K562 (cell line): ENCODE data around the gene AIMP1. TPM values are rescaled to one million over a fixed set of nuclear protein-coding genes. Genes with fewer than 3 reads are reported as not detected.
A peak's percentile ranks its signal among the peaks of the same experiment; 100 is the strongest.

Experiments used
- ATAC-seq: fragments of 200-7000 bp; cut with Tn5 transposase; 3 replicates; pipeline ENCODE4 v1.9.1; 2020; ENCODE audit warnings: moderate library complexity
- BruUV-seq: library from RNA; stranded (reverse); fragments of 400-500 nt; replicated peaks from 2 replicates; lab custom pipeline; 2021; lab: Mats Ljungman, UMichigan
- CTCF ChIA-PET: fragments of 300-600 bp; formaldehyde crosslinking; extraction: SDS; loops from one replicate; lab custom pipeline; 2021; ENCODE audit warnings: low intra/inter-chr PET ratio; lab: Yijun Ruan, JAX
- POLR2A ChIA-PET: fragments of 300-600, 350-650 bp; sonication (Branson Sonifier 250); formaldehyde crosslinking; extraction: SDS; loops from one replicate; lab custom pipeline; 2021; ENCODE audit warnings: antibody characterized with exemption, inconsistent platforms; lab: Yijun Ruan, JAX
- DNase-seq, 4 experiments: peaks; one replicate each; pipeline versions ENCODE4 v3.0.0 to v3.0.0-alpha.2; 2011 to 2018; ENCODE audit warnings: low spot score in 3 of 4, mixed read lengths in 3 of 4; ENCODE audit errors: extremely low read depth in 1 of 4
- FAIRE-seq: peaks from 2 replicates; lab custom pipeline; 2011; peaks lifted over from hg19 to GRCh38; lab: Jason Lieb, UNC
- H2AFZ ChIP-seq: 2 replicates; pipeline ENCODE4 v1.6.0; 2011; ENCODE audit warnings: low read depth, low read length, control low read depth, inconsistent platforms
- H3K27ac ChIP-seq: fragments of 200-600 bp; 3 replicates; pipeline ENCODE4 v1.8.0; 2011; ENCODE audit warnings: low read depth, mild to moderate bottlenecking, control low read depth, inconsistent platforms, low read length, moderate library complexity, mixed read lengths; ENCODE audit errors: extremely low read depth
- H3K27me3 ChIP-seq, 2 experiments: fragments of 300-600 bp in 1 of 2; 2 replicates in 1 of 2; 3 replicates in 1 of 2; pipeline versions ENCODE4 v1.6.0 to v1.8.0; 2011; ENCODE audit warnings: inconsistent platforms in 2 of 2, low read length in 2 of 2, mild to moderate bottlenecking in 1 of 2, mixed read lengths in 1 of 2, moderate library complexity in 1 of 2; ENCODE audit not compliant: control insufficient read depth in 2 of 2, insufficient read depth in 2 of 2
- H3K36me3 ChIP-seq: fragments of 300-600 bp; 3 replicates; pipeline ENCODE4 v1.8.0; 2011; ENCODE audit warnings: mild to moderate bottlenecking, low read length, inconsistent platforms; ENCODE audit not compliant: control insufficient read depth, insufficient read depth
- H3K4me1 ChIP-seq, 2 experiments: fragments of 200-600 bp in 1 of 2; replicated peaks in 1 of 2; 2 replicates in 1 of 2; 3 replicates in 1 of 2; pipeline versions ENCODE4 v1.5.1 to v1.8.0; 2011; ENCODE audit warnings: inconsistent platforms in 2 of 2, low read length in 2 of 2, mild to moderate bottlenecking in 1 of 2, mixed read lengths in 1 of 2, moderate library complexity in 1 of 2; ENCODE audit not compliant: control insufficient read depth in 2 of 2, insufficient read depth in 2 of 2
- H3K4me2 ChIP-seq: 2 replicates; pipeline ENCODE4 v1.6.1; 2011; ENCODE audit warnings: low read length, control low read depth, inconsistent platforms, mixed read lengths; ENCODE audit not compliant: insufficient read depth
- H3K4me3 ChIP-seq: fragments of 200-600 bp; sonication (generic), shearing (Covaris generic); 2 replicates; pipeline ENCODE4 v1.5.1; 2016; ENCODE audit warnings: control low read depth, inconsistent platforms
- H3K79me2 ChIP-seq: fragments of 200-600 bp; 3 replicates; pipeline ENCODE4 v1.8.0; 2011; ENCODE audit warnings: low read length, inconsistent platforms; ENCODE audit not compliant: control insufficient read depth, insufficient read depth
- H3K9ac ChIP-seq, 2 experiments: 2 replicates each; pipeline versions ENCODE4 v1.6.0 to v1.6.1; 2011; ENCODE audit warnings: low read depth in 2 of 2, low read length in 2 of 2, control low read depth in 1 of 2, inconsistent platforms in 1 of 2, mild to moderate bottlenecking in 1 of 2, mixed read lengths in 1 of 2; ENCODE audit not compliant: insufficient read depth in 1 of 2
- H3K9me1 ChIP-seq: one replicate; pipeline ENCODE4 v1.6.0; 2011; ENCODE audit warnings: inconsistent platforms, mild to moderate bottlenecking, low read length, moderate library complexity; ENCODE audit not compliant: control insufficient read depth, insufficient read depth
- H3K9me3 ChIP-seq: replicated peaks from 2 replicates; pipeline ENCODE4 v1.5.1; 2011; ENCODE audit warnings: low read depth, low read length, inconsistent platforms; ENCODE audit not compliant: control insufficient read depth, insufficient read depth
- H4K20me1 ChIP-seq: replicated peaks from 2 replicates; pipeline ENCODE4 v1.6.1; 2011; ENCODE audit warnings: low read length, inconsistent platforms, mixed read lengths; ENCODE audit not compliant: control insufficient read depth, insufficient read depth
- ARNT ChIP-seq, 2 experiments: fragments of 450-650 bp; IDR thresholded peaks; 2 replicates each; pipeline ENCODE4 v1.6.1; 2016; ENCODE audit warnings: mild to moderate bottlenecking in 1 of 2
- C11orf30 ChIP-seq: fragments of 450-650 bp; IDR thresholded peaks from 2 replicates; pipeline ENCODE4 v1.6.1; 2016; ENCODE audit warnings: low read depth, mild to moderate bottlenecking
- CBFA2T3 ChIP-seq: fragments of 450-650 bp; IDR thresholded peaks from 2 replicates; pipeline ENCODE4 v1.6.1; 2017
- CBX5 ChIP-seq: IDR thresholded peaks from 2 replicates; pipeline ENCODE4 v1.6.1; 2014; ENCODE audit warnings: low read depth, borderline replicate concordance
- CHD4 ChIP-seq: fragments of 200-600 bp; sonication (generic); IDR thresholded peaks from 3 replicates; pipeline ENCODE4 v1.6.1; 2012; ENCODE audit warnings: low read depth, mild to moderate bottlenecking, mixed read lengths, low read length, inconsistent platforms; ENCODE audit not compliant: insufficient read depth, insufficient replicate concordance, poor library complexity, severe bottlenecking
- CXXC5 ChIP-seq: fragments of 250-450 bp; sonication (Bioruptor Pico); IDR thresholded peaks from 2 replicates; pipeline ENCODE4 v1.8.0; 2022; ENCODE audit warnings: inconsistent platforms, mild to moderate bottlenecking, moderate library complexity
- DMBX1 ChIP-seq: fragments of 250-450 bp; sonication (Bioruptor Pico); IDR thresholded peaks from 2 replicates; pipeline ENCODE4 v1.8.0; 2022; ENCODE audit warnings: inconsistent platforms, mild to moderate bottlenecking, moderate library complexity, borderline replicate concordance
- DNMT1 ChIP-seq: fragments of 450-650 bp; IDR thresholded peaks from 2 replicates; pipeline ENCODE4 v1.6.1; 2016; ENCODE audit warnings: antibody characterized with exemption, mild to moderate bottlenecking
- FOXJ2 ChIP-seq: fragments of 200-800 bp; sonication (Bioruptor generic); IDR thresholded peaks from 2 replicates; pipeline ENCODE4 v1.6.1; 2016; ENCODE audit warnings: missing genetic modification characterization, missing compliant biosample characterization
- GTF2A2 ChIP-seq: IDR thresholded peaks from 2 replicates; pipeline ENCODE4 v1.6.1; 2016; ENCODE audit warnings: mild to moderate bottlenecking, missing genetic modification characterization, missing compliant biosample characterization
- MTA2 ChIP-seq: fragments of 450-650 bp; IDR thresholded peaks from 2 replicates; pipeline ENCODE4 v1.6.1; 2016; ENCODE audit warnings: low read depth
- NFIC ChIP-seq: fragments of 450-650 bp; IDR thresholded peaks from 2 replicates; pipeline ENCODE4 v1.6.1; 2017; ENCODE audit warnings: mild to moderate bottlenecking, inconsistent platforms
- PHF20 ChIP-seq: fragments of 450-650 bp; IDR thresholded peaks from 2 replicates; pipeline ENCODE4 v1.6.1; 2018; ENCODE audit not compliant: partially characterized antibody
- PTTG1 ChIP-seq: fragments of 450-650 bp; IDR thresholded peaks from 2 replicates; pipeline ENCODE4 v1.6.1; 2016; ENCODE audit warnings: low read depth, mild to moderate bottlenecking, missing genetic modification characterization, missing compliant biosample characterization
- SMAD4 ChIP-seq: fragments of 250-450 bp; sonication (Bioruptor Pico); conservative IDR thresholded peaks from 2 replicates; pipeline ENCODE4 v1.8.0; 2021; ENCODE audit warnings: inconsistent platforms, mild to moderate bottlenecking, moderate library complexity
- TEAD2 ChIP-seq: fragments of 450-650 bp; IDR thresholded peaks from 2 replicates; pipeline ENCODE4 v1.6.1; 2016; ENCODE audit warnings: missing genetic modification characterization, control low read depth, missing compliant biosample characterization
- ZBTB26 ChIP-seq: fragments of 450-650 bp; formaldehyde crosslinking; IDR thresholded peaks from 2 replicates; pipeline ENCODE4 v1.4.0; 2022; ENCODE audit warnings: missing genetic modification characterization
- ZBTB34 ChIP-seq: fragments of 250-450 bp; sonication (Bioruptor Pico); IDR thresholded peaks from 2 replicates; pipeline ENCODE4 v1.8.0; 2021; ENCODE audit warnings: mild to moderate bottlenecking, moderate library complexity
- ZKSCAN3 ChIP-seq: fragments of 250-450 bp; sonication (Bioruptor Pico); IDR thresholded peaks from 2 replicates; pipeline ENCODE4 v1.4.0; 2020
- ZNF274 ChIP-seq: IDR thresholded peaks from 2 replicates; pipeline ENCODE4 v1.6.1; 2011; ENCODE audit warnings: low read depth, mild to moderate bottlenecking, low read length, moderate library complexity, borderline replicate concordance
- ZNF395 ChIP-seq: fragments of 200-800 bp; sonication (Bioruptor generic); IDR thresholded peaks from 2 replicates; pipeline ENCODE4 v1.6.1; 2017; ENCODE audit warnings: missing genetic modification characterization, missing compliant biosample characterization
- WGBS: fragments of 100-300 bp; shearing (Covaris generic); methylation state at CpG from one replicate; pipeline ENCODE4 v1.1.6; 2016; ENCODE audit warnings: low coverage, mixed read lengths; ENCODE audit not compliant: insufficient coverage; ENCODE audit errors: missing lambda C conversion rate; 5-methylcytosine and 5-hydroxymethylcytosine counted together
- in situ Hi-C: fragments of 300-500 bp; cut with MboI; formaldehyde crosslinking; loops from 4 replicates; pipeline ENCODE4 v1.15.0; 2018; ENCODE audit warnings: inconsistent platforms, mixed read lengths
- intact Hi-C: fragments of 100-400 bp; cut with micrococcal nuclease; formaldehyde crosslinking; loops from 2 replicates; pipeline ENCODE4 v1.14.2; 2022
- polyA plus RNA-seq, 8 experiments: library from polyadenylated mRNA; depleted of rRNA in 4 of 8; stranded (reverse) in 5 of 8; unstranded in 3 of 8; fragments of >200 nt; fragmentation: Nextera tagmentation in 2 of 8; fragmentation: Illumina TruSeq in 1 of 8; extraction: Ambion mirVana in 2 of 8; extraction: Trizol in 1 of 8; gene quantifications; 2 replicates each; pipeline versions ENCODE4 v1.2.1 to v1.2.3, GENCODE V29; 2011 to 2014; ENCODE audit warnings: inconsistent platforms in 1 of 8, missing spikeins in 1 of 8
- total RNA-seq, 7 experiments: library from RNA; depleted of rRNA in 6 of 7; stranded (reverse); fragments of >200 nt in 6 of 7; fragmentation: Illumina TruSeq in 2 of 7; extraction: Trizol in 2 of 7; gene quantifications; 2 replicates each; pipeline versions ENCODE4 v1.2.1 to v1.2.3, GENCODE V29; 2011 to 2021; ENCODE audit warnings: low replicate concordance in 1 of 7

The AIMP1 gene
- total and polyA plus RNA-seq, 9 of the 15 experiments (the other 6 are each of a cell fraction or from before 2014, with no cell fraction given) = 39.9 to 141 (median 70.1) TPM

- Histone ChIP-seq H3K4me1 (peaks cover 0 to 16% of the 10 kb centered on the region in 2 experiments; a peak in 3 of 5 replicates), H3K36me3 (peaks cover 39% of the 10 kb centered on the region)
- no peak for TF ChIP-seq CBX5
- no peak for TF ChIP-seq NFIC
- peak; percentile 77 for TF ChIP-seq GTF2A2 (tag)
- TF ChIP-seq FOXJ2 = no peak
- TF ChIP-seq ARNT (IDR thresholded peaks at IDR 0.05) = no peak
- TF ChIP-seq DMBX1 (CRISPR knock-in tag) = peak; percentile 76
- no peak for TF ChIP-seq CHD4
- no peak for TF ChIP-seq ZNF274
- peak; percentile 34; the same call in 1 of the 2 replicates for TF ChIP-seq TEAD2 (tag)
- peak; percentile 67; the same call in 1 of the 2 replicates for TF ChIP-seq PTTG1 (tag)
- TF ChIP-seq ZNF395 = peak; percentile 44; the same call in 1 of the 2 replicates
- TF ChIP-seq C11orf30 = no peak
- TF ChIP-seq PHF20 = no peak
- TF ChIP-seq ZBTB34 (CRISPR knock-in tag) = peak; percentile 47; the same call in 1 of the 2 replicates
- TF ChIP-seq CXXC5 (CRISPR knock-in tag) = 0 out of 2 replicates have a peak, but pooled peaks have one; percentile 35
- no peak for TF ChIP-seq ZBTB26 (CRISPR knock-in tag)
- TF ChIP-seq MTA2 = no peak
- peak; percentile 67 for TF ChIP-seq SMAD4 (CRISPR knock-in tag)
- no peak for TF ChIP-seq ZKSCAN3 (CRISPR knock-in tag)
- no peak for TF ChIP-seq DNMT1
- no peak for TF ChIP-seq CBFA2T3
These were observed 10.8 kb upstream of the AIMP1 start for GRCh38 chr4:106305435-106306055.

More at GRCh38 chr4:106305435-106306055, 10.8 kb upstream of the AIMP1 start:
- ChIA-PET POLR2A (no interaction called here), CTCF (no interaction called here)
- in situ Hi-C loops (loop anchor here (25.0 kb wide), 1 partner anchor 1407 kb away; the partner anchor contains the start of gene PAPSS1), intact Hi-C loops (no loop called here)
- no TSS peak for BruUV-seq
- Histone ChIP-seq H4K20me1 (no peaks in the 10 kb centered on the region), H3K4me2 (no peak overlapping the region), H3K27ac (no peak overlapping the region), H3K27me3 (no peaks in the 10 kb centered on the region), H3K9me1 (peaks cover 4% of the 10 kb centered on the region), H2AFZ (no peak overlapping the region), H3K79me2 (peaks cover 9% of the 10 kb centered on the region; the same call in 2 of the 3 replicates), H3K9me3 (no peaks in the 10 kb centered on the region), H3K4me3 (no peak overlapping the region), H3K9ac (no peak overlapping the region)
- 75% methylated on average over 4 of the region's 4 CpGs for WGBS
- DNase-seq (no peak), FAIRE-seq (no peak), ATAC-seq (no peak)
